ENCODE measurements around the gene CSF2RB. TPM values are rescaled to one million over a fixed set of nuclear protein-coding genes. Genes with fewer than 3 reads are reported as not detected.
"Not testable (repeated sequence)": the region's sequence is repeated elsewhere in the genome, so short reads cannot be mapped to it uniquely, and the experiment has no call there.

CSF2RB gene
- total RNA-seq, 3 donors from 2014 or later: 4.1 to 8.1 (median 5.3) TPM

DNA sequence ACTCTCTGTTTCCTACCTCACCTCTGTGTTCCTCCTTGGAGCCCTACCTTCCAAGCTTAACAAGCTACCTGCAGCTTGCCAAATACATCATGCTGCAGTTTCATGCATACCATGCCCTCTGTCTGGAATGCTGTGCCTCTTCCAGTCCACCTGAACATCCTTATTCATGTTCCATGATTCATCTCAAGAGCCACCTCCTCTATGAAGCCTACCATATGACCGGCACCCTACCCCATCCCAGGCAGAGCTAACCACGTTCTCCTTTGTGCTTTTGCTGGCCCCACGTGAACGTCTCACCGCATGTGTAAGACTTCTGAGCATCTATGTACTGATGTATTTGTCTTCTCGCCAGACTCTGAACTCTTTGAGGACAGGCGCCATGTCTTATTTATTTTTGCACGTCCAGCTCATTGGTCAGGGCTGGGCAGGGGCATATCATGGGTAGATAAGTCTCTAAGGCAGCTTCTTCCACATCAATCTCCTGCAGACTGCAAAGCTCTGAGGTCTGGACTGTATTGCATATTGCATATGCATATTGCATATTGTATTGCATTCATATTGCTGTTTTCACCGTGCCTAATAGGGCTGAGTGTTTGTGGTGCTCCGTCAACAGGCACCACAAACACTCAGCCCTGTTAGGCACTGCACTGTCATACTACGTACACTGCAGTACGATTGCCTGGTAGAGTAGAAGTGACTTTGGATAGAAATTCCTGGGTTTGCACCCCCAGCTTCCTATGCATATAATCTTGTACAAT is 74.8 kb downstream of the CSF2RB start:
- ATAC-seq: no peak
- intact Hi-C loops (cut with DNase I, micrococcal nuclease): no loop called here
- TF ChIP-seq, protein P1, sequence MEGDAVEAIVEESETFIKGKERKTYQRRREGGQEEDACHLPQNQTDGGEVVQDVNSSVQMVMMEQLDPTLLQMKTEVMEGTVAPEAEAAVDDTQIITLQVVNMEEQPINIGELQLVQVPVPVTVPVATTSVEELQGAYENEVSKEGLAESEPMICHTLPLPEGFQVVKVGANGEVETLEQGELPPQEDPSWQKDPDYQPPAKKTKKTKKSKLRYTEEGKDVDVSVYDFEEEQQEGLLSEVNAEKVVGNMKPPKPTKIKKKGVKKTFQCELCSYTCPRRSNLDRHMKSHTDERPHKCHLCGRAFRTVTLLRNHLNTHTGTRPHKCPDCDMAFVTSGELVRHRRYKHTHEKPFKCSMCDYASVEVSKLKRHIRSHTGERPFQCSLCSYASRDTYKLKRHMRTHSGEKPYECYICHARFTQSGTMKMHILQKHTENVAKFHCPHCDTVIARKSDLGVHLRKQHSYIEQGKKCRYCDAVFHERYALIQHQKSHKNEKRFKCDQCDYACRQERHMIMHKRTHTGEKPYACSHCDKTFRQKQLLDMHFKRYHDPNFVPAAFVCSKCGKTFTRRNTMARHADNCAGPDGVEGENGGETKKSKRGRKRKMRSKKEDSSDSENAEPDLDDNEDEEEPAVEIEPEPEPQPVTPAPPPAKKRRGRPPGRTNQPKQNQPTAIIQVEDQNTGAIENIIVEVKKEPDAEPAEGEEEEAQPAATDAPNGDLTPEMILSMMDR (IDR thresholded peaks at IDR 0.05): no peak

DNA sequence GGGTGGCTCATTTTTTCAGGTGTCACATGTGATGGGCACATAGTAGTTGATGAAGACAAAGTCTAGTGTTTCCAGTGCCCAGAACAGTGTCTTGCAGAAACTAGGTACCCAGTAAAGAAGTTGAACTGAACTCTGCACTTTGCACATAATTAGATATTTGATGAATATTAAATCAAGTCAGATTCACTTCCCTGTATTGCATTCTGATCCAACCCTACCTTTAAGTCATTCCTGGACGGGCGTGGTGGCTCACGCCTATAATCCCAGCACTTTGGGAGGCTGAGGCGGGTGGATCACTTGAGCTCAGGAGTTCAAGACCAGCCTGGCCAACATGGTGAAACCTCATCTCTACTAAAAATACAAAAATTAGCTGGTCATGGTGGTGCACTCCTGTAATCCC is 75.6 kb downstream of the CSF2RB start:
- not testable (repeated sequence) for DNase-seq
- peak; percentile 30 for ATAC-seq

More for the DNA sequence above, 74.8 kb downstream of the CSF2RB start:
- DNase-seq: no peak
- no peaks in the 10 kb centered on the region for H3K4me1 ChIP-seq (ENCODE audit: low read depth)
- no peak overlapping the region for H3K4me3 ChIP-seq
- H3K9me3 ChIP-seq: peaks cover 10% of the 10 kb centered on the region
- H3K36me3 ChIP-seq (ENCODE audit: low read depth): no peaks in the 10 kb centered on the region

More for the DNA sequence above, 75.6 kb downstream of the CSF2RB start:
- H3K4me3 ChIP-seq; H3K36me3 ChIP-seq (ENCODE audit: low read depth); H3K9me3 ChIP-seq; H3K4me1 ChIP-seq (ENCODE audit: low read depth); intact Hi-C loops (cut with DNase I, micrococcal nuclease): not testable (repeated sequence)

Other genes starting within 250 kb of the CSF2RB start
- not detected for gene CACNG2, start 209.9 kb upstream of the CSF2RB start, total RNA-seq
- gene IFT27, start 137.5 kb upstream of the CSF2RB start, total RNA-seq: 10 to 100 TPM; 29.0 to 37.2 (median 29.7) TPM
- gene PVALB, start 96.6 kb upstream of the CSF2RB start, total RNA-seq: not detected
- 10 to 100 TPM in 2 of 3 donors, 1 to 10 TPM in 1; 6.3 to 15.2 (median 14.8) TPM for gene NCF4, start 52.6 kb upstream of the CSF2RB start, total RNA-seq
- 100 to 1,000 TPM; 170 to 494 (median 337) TPM for gene TST, start 105.8 kb downstream of the CSF2RB start, total RNA-seq
- gene MPST, start 106.1 kb downstream of the CSF2RB start, total RNA-seq: 100 to 1,000 TPM; 135 to 224 (median 186) TPM
- 10 to 100 TPM; 24.9 to 40.1 (median 31.3) TPM for gene KCTD17, start 138.1 kb downstream of the CSF2RB start, total RNA-seq
- under 1 TPM in 2 of 3 donors, not detected in 1; 0.29 to 0.46 TPM for gene TMPRSS6, start 196.1 kb downstream of the CSF2RB start, total RNA-seq
- gene IL2RB, start 236.3 kb downstream of the CSF2RB start, total RNA-seq: 1 to 10 TPM; 4.5 to 5.8 (median 5.3) TPM

Measured in mucosa of descending colon (tissue), 3 donors.